GM12864 (cell line): ENCODE results near the gene ATG14.
"Not testable (repeated sequence)": the region's sequence is repeated elsewhere in the genome, so short reads cannot be mapped to it uniquely, and the experiment has no call there.

Source experiments
- DNase-seq: peaks from one replicate; pipeline ENCODE4 v3.0.0-alpha.2; 2011; ENCODE audit warnings: low read depth
- H3K4me3 ChIP-seq: 2 replicates; pipeline ENCODE4 v1.5.1; 2011; ENCODE audit warnings: mild to moderate bottlenecking, low read depth, low read length, control low read depth
- CTCF ChIP-seq: IDR thresholded peaks from 2 replicates; pipeline ENCODE4 v1.5.1; 2011; ENCODE audit warnings: low read depth, mild to moderate bottlenecking, moderate library complexity, low read length, control low read depth, inconsistent platforms; ENCODE audit errors: missing control alignments

ATG14 gene

GRCh38 chr14:55348766-55349453 lies 62.7 kb downstream of the ATG14 start:
- no peak for DNase-seq
- H3K4me3 ChIP-seq, result no peak overlapping the region
- TF ChIP-seq CTCF, result no peak

- no peak overlapping the region for H3K4me3 ChIP-seq
- TF ChIP-seq CTCF, result no peak
- DNase-seq, result no peak
Observed at GRCh38 chr14:55347748-55348147, 63.9 kb downstream of the ATG14 start.

GRCh38 chr14:55347040-55347439 lies 64.6 kb downstream of the ATG14 start:
- no peak for TF ChIP-seq CTCF
- DNase-seq, result no peak
- H3K4me3 ChIP-seq, result no peak overlapping the region

DNA sequence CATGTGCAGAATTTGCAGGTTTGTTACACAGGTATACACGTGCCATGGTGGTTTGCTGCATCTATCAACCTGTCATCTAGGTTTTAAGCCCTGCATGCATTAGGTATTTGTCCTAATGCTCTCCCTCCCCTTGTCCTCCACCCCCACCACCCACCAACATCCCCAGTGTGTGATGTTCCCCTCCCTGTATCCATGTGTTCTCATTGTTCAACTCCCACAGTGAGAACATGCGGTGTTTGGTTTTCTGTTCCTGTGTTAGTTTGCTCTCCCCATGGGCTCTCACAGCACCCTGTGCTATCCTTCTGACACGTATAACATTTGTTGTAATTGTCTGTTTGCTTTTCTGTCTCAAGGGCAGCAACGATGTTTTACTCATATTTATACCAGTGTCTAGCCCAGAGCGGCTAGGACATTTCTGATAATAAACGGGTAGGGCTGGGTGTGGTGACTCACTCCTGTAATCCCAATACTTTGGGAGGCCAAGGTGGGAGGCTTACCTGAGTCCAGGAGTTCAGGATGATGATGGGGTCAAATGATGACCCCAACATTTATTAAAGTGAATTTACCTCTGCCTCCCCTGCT lies 67.0 kb downstream of the ATG14 start:
- H3K4me3 ChIP-seq, DNase-seq: not testable (repeated sequence)

GRCh38 chr14:55341781-55342180 lies 69.8 kb downstream of the ATG14 start:
- TF ChIP-seq CTCF, result no peak
- no peak overlapping the region for H3K4me3 ChIP-seq
- DNase-seq, result no peak

DNA sequence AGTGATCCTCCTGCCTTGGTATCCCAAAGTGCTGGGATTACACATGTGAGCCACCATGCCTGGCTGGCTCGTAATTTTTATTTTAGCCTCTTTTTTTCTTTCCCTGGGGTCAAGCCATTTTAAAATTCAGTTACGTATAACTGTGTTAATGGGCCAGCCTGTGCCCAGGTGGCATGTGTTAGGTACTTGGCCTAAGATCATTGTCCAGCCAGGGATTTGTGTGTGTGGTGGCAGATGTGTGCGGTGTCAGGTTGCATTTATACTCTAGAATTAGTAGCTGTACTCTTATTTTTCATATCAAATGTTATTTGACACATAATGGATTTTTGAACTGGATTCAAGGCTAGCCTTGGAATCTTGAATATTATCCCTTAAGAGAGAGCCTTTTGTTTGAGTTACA lies 71.1 kb downstream of the ATG14 start:
- TF ChIP-seq CTCF, result no peak
- no peak overlapping the region for H3K4me3 ChIP-seq
- no peak for DNase-seq

- TF ChIP-seq CTCF, result no peak
- peak; percentile 59 for DNase-seq
- H3K4me3 ChIP-seq, result no peak overlapping the region
Observed at GRCh38 chr14:55339770-55340169, 71.9 kb downstream of the ATG14 start.
